ENCODE data around the gene OBSCN.

- TF ChIP-seq ARNT (IDR thresholded peaks at IDR 0.05) (no peak), FOXM1 (IDR thresholded peaks at IDR 0.05; ENCODE audit: borderline replicate concordance) (no peak), FOXA1 (IDR thresholded peaks at IDR 0.05) (no peak)
Observed at GRCh38 chr1:228217551-228218344, 9.9 kb downstream of the OBSCN start.

Measured in HEK293T (cell line).